Placental pericyte (primary cell): ENCODE data around the gene MRPS35. TPM values are rescaled to one million over a fixed set of nuclear protein-coding genes. Genes with fewer than 3 reads are reported as not detected.

Source experiments
- small RNA-seq: library from RNA; depleted of rRNA; stranded (forward); fragments of <200 nt; gene quantifications from one replicate; pipeline ENCODE3, GENCODE V24; 2012; ENCODE audit warnings: low replicate concordance
- total RNA-seq: library from RNA; depleted of rRNA; stranded (reverse); fragments of >200 nt; gene quantifications from 2 replicates; pipeline ENCODE4 v1.2.3, GENCODE V29; 2012

Gene MRPS35
- total RNA-seq: 46.6 and 58.6 TPM in 2 replicates

GRCh38 chr12:27710592-27711316 lies at the start of gene MRPS35:
Gene MRPS35 (plus strand): TSS chr12:27710832. CDS start chr12:27710844, 12 bp downstream.

GRCh38 chr12:27696293-27696652 lies 14.4 kb upstream of the MRPS35 start, which contains the start of gene REP15:
Gene REP15 (plus strand): TSS chr12:27696447. CDS start chr12:27696563, 116 bp downstream.

GRCh38 chr12:27779920-27780611 lies 69.4 kb downstream of the MRPS35 start, which contains the start of the genes KLHL42 and MANSC4:
Gene KLHL42 (plus strand): TSS chr12:27780233. CDS start chr12:27780331, 98 bp downstream.
Gene MANSC4 (minus strand): TSS chr12:27780236. CDS start chr12:27771276, 8,960 bp downstream.

Small RNA genes lying within 50 kb of the gene (small RNA-seq; reads per million reads assigned to genes)
- not detected for gene RF00019

Other genes with a start within 250 kb of the MRPS35 start
- gene PPFIBP1, start 186.6 kb upstream of the MRPS35 start, total RNA-seq: 149 and 164 TPM in 2 replicates
- gene REP15, start 14.4 kb upstream of the MRPS35 start, total RNA-seq: 2.0 and 3.7 TPM in 2 replicates
- 22.5 and 78.5 TPM in 2 replicates for gene KLHL42, start 69.4 kb downstream of the MRPS35 start, total RNA-seq
- gene MANSC4, start 69.4 kb downstream of the MRPS35 start, total RNA-seq: not detected in 2 replicates